HL-60 (cell line): ENCODE data around the gene RALGPS2.

Experiments used
- DNase-seq, 2 experiments: peaks; one replicate each; pipeline ENCODE4 v3.0.0-alpha.2; 2010 to 2020; ENCODE audit warnings: low read depth in 1 of 2, low spot score in 1 of 2
- H3K27ac ChIP-seq: fragments of 250-450 bp; sonication (Bioruptor Pico); replicated peaks from 2 replicates; pipeline ENCODE4 v1.5.1; 2020; ENCODE audit warnings: mild to moderate bottlenecking, moderate library complexity
- H3K27me3 ChIP-seq: fragments of 250-450 bp; sonication (Bioruptor Pico); 2 replicates; pipeline ENCODE4 v1.5.1; 2021; ENCODE audit warnings: mild to moderate bottlenecking, moderate library complexity; ENCODE audit not compliant: insufficient read depth, poor library complexity, severe bottlenecking
- H3K4me3 ChIP-seq: replicated peaks from 2 replicates; pipeline ENCODE4 v1.5.1; 2011; ENCODE audit warnings: mild to moderate bottlenecking, control low read depth, low read length; ENCODE audit not compliant: insufficient read depth
- CTCF ChIP-seq: IDR thresholded peaks from one replicate; pipeline ENCODE4 v1.5.1; 2011; ENCODE audit warnings: low read length, control low read depth, inconsistent platforms; ENCODE audit not compliant: insufficient read depth
- GABPA ChIP-seq: IDR thresholded peaks from 2 replicates; pipeline ENCODE4 v1.6.1; 2012; ENCODE audit warnings: low read depth
- POLR2AphosphoS5 ChIP-seq: IDR thresholded peaks from 2 replicates; pipeline ENCODE4 v1.6.1; 2012; ENCODE audit warnings: low read depth
- SPI1 ChIP-seq: IDR thresholded peaks from 2 replicates; pipeline ENCODE4 v1.6.1; 2012; ENCODE audit warnings: low read depth, mild to moderate bottlenecking, borderline replicate concordance
- TF ChIP-seq, protein P1 (sequence below): IDR thresholded peaks from 2 replicates; pipeline ENCODE4 v1.6.1; 2012; ENCODE audit warnings: low read depth; ENCODE audit not compliant: insufficient replicate concordance

Gene RALGPS2

DNA sequence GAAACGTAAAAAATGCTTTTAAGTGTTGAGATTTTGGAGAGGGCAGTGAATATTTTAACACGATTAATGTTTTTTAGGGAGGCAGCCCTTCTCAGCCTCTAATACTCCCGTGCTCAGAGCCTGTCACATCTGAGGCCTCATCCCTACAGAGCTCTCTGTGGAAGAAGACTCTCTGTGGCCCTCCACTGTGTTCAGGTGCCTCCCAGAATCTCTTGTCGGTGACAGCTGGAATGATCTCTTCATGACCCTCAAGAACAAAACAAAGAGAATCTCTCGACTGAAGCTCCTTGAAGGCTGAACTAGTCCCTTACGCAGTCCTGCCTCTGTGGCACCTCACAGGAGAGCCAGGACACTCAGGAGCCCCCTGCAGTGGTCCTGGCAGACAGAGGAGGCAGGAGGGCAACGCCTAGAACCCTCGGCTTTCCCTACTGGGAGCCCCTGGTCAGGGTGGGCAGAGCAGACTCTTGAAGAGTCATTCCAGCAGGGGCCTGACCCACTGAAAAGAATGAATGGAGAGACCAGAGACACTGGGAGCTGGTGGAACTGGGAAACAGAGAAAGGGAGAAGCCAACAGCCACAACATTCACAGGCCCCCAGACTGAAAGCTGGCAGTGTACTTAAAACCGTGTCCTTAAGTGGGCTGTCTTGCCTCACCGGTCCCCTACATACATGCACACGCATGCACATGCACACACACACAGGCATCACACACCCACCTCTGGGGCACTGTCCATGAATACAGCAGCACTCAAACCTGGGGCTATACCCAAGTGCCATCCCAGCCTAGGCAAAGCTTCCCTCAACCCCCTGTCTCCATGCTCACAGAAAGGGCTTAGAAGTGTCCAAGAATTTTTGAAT lies 213.3 kb downstream of the RALGPS2 start:
- DNase-seq, result no peak
- no peak overlapping the region for H3K4me3 ChIP-seq
- H3K27me3 ChIP-seq, result no peaks in the 10 kb centered on the region
- TF ChIP-seq POLR2AphosphoS5 (no peak), GABPA (no peak), SPI1 (no peak), CTCF (no peak)
- TF ChIP-seq, protein P1, sequence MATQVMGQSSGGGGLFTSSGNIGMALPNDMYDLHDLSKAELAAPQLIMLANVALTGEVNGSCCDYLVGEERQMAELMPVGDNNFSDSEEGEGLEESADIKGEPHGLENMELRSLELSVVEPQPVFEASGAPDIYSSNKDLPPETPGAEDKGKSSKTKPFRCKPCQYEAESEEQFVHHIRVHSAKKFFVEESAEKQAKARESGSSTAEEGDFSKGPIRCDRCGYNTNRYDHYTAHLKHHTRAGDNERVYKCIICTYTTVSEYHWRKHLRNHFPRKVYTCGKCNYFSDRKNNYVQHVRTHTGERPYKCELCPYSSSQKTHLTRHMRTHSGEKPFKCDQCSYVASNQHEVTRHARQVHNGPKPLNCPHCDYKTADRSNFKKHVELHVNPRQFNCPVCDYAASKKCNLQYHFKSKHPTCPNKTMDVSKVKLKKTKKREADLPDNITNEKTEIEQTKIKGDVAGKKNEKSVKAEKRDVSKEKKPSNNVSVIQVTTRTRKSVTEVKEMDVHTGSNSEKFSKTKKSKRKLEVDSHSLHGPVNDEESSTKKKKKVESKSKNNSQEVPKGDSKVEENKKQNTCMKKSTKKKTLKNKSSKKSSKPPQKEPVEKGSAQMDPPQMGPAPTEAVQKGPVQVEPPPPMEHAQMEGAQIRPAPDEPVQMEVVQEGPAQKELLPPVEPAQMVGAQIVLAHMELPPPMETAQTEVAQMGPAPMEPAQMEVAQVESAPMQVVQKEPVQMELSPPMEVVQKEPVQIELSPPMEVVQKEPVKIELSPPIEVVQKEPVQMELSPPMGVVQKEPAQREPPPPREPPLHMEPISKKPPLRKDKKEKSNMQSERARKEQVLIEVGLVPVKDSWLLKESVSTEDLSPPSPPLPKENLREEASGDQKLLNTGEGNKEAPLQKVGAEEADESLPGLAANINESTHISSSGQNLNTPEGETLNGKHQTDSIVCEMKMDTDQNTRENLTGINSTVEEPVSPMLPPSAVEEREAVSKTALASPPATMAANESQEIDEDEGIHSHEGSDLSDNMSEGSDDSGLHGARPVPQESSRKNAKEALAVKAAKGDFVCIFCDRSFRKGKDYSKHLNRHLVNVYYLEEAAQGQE, result no peak
- H3K27ac ChIP-seq, result no peak overlapping the region

- no peak overlapping the region for H3K4me3 ChIP-seq
- H3K27ac ChIP-seq, result no peak overlapping the region
- H3K27me3 ChIP-seq, result no peaks in the 10 kb centered on the region
- TF ChIP-seq POLR2AphosphoS5, result no peak
- TF ChIP-seq, protein P1, result no peak
- no peak for TF ChIP-seq CTCF
- no peak for TF ChIP-seq GABPA
- TF ChIP-seq SPI1, result no peak
- DNase-seq, result no peak
Observed at GRCh38 chr1:178938959-178939317, 213.9 kb downstream of the RALGPS2 start.

DNA sequence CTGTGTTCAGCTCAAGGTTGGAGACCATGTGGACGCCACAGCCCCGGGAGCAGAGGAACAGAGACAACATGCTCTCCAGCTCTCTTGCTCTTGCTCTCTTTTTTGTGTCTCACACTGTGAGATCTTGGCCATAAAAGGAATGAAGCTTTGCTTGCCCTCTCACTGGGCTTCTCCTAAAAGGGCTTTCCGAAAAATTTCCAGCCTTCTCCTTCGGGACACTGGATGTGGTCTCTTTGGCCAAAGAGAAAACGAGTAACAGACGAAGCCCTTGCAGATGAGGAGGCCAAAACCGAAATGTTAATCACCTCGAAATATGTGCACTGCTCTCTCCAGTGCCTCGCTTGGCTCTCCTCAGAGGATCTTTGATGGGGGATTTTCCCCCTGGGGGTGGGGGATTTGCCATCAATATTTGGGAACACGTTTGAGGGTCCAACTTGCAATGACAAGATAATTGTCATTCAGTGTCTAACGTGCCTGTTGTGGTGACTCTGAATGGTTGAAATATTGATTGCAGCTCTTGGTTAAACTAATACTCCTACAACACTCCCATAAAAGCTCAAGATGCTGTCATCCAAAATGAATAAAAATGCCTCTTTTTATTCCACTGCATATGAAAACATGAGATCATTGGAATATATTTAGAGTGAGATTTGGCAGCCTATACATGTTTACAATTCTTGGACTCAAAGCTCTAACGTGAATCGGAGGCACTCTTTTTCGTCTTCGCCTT lies 214.5 kb downstream of the RALGPS2 start:
- DNase-seq, result no peak
- TF ChIP-seq POLR2AphosphoS5 (no peak), SPI1 (no peak), GABPA (no peak), CTCF (no peak)
- TF ChIP-seq, protein P1, result no peak
- no peaks in the 10 kb centered on the region for H3K27me3 ChIP-seq

More for the DNA sequence above, 214.5 kb downstream of the RALGPS2 start:
- H3K4me3 ChIP-seq, result no peak overlapping the region
- no peak overlapping the region for H3K27ac ChIP-seq
